PFSK-1 (cell line): ENCODE data around the gene PTPRN2.

Experiments
- FOXP2 ChIP-seq: optimal IDR thresholded peaks from 2 replicates; pipeline ENCODE3; 2011; ENCODE audit warnings: borderline replicate concordance, control low read depth, inconsistent platforms; ENCODE audit not compliant: insufficient read depth; ENCODE audit errors: extremely low read length, extremely low read depth
- POLR2AphosphoS5 ChIP-seq: IDR thresholded peaks from 2 replicates; pipeline ENCODE4 v1.6.1; 2012; ENCODE audit warnings: low read depth, mild to moderate bottlenecking, control low read depth, low read length, moderate library complexity
- SIN3A ChIP-seq: IDR thresholded peaks from 2 replicates; pipeline ENCODE4 v1.6.1; 2012; ENCODE audit warnings: mild to moderate bottlenecking, low read length, moderate library complexity, borderline replicate concordance; ENCODE audit not compliant: insufficient read depth
- TAF1 ChIP-seq: IDR thresholded peaks from 2 replicates; pipeline ENCODE4 v1.6.1; 2012; ENCODE audit warnings: low read length, control low read depth, borderline replicate concordance; ENCODE audit not compliant: insufficient read depth
- TF ChIP-seq, protein P1 (sequence below), 2 experiments: IDR thresholded peaks; 2 replicates each; pipeline versions ENCODE4 v1.6.1 to v1.8.0; 2011 to 2012; ENCODE audit warnings: low read depth in 2 of 2, low read length in 2 of 2, control low read depth in 1 of 2, inconsistent platforms in 1 of 2, mild to moderate bottlenecking in 1 of 2, moderate library complexity in 1 of 2; ENCODE audit not compliant: insufficient read depth in 1 of 2

- TF ChIP-seq POLR2AphosphoS5 (no peak), TAF1 (no peak), SIN3A (no peak), FOXP2 (no peak)
- TF ChIP-seq, protein P1, sequence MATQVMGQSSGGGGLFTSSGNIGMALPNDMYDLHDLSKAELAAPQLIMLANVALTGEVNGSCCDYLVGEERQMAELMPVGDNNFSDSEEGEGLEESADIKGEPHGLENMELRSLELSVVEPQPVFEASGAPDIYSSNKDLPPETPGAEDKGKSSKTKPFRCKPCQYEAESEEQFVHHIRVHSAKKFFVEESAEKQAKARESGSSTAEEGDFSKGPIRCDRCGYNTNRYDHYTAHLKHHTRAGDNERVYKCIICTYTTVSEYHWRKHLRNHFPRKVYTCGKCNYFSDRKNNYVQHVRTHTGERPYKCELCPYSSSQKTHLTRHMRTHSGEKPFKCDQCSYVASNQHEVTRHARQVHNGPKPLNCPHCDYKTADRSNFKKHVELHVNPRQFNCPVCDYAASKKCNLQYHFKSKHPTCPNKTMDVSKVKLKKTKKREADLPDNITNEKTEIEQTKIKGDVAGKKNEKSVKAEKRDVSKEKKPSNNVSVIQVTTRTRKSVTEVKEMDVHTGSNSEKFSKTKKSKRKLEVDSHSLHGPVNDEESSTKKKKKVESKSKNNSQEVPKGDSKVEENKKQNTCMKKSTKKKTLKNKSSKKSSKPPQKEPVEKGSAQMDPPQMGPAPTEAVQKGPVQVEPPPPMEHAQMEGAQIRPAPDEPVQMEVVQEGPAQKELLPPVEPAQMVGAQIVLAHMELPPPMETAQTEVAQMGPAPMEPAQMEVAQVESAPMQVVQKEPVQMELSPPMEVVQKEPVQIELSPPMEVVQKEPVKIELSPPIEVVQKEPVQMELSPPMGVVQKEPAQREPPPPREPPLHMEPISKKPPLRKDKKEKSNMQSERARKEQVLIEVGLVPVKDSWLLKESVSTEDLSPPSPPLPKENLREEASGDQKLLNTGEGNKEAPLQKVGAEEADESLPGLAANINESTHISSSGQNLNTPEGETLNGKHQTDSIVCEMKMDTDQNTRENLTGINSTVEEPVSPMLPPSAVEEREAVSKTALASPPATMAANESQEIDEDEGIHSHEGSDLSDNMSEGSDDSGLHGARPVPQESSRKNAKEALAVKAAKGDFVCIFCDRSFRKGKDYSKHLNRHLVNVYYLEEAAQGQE (IDR thresholded peaks at IDR 0.05; ENCODE audit: insufficient read depth in 1 of 2, low read depth in 2 of 2, low read length in 2 of 2) = no peak
These were observed 464.4 kb downstream of the PTPRN2 start for GRCh38 chr7:158123214-158123613.
